ENCODE results near the gene SPRED3. TPM values are rescaled to one million over a fixed set of nuclear protein-coding genes. Genes with fewer than 3 reads are reported as not detected.
A peak's percentile ranks its signal among the peaks of the same experiment; 100 is the strongest.
"Not testable (repeated sequence)": the region's sequence is repeated elsewhere in the genome, so short reads cannot be mapped to it uniquely, and the experiment has no call there.

Gene SPRED3
- total RNA-seq, 1 donor from 2014 or later, result 8.7 TPM

- TF ChIP-seq, protein P1, sequence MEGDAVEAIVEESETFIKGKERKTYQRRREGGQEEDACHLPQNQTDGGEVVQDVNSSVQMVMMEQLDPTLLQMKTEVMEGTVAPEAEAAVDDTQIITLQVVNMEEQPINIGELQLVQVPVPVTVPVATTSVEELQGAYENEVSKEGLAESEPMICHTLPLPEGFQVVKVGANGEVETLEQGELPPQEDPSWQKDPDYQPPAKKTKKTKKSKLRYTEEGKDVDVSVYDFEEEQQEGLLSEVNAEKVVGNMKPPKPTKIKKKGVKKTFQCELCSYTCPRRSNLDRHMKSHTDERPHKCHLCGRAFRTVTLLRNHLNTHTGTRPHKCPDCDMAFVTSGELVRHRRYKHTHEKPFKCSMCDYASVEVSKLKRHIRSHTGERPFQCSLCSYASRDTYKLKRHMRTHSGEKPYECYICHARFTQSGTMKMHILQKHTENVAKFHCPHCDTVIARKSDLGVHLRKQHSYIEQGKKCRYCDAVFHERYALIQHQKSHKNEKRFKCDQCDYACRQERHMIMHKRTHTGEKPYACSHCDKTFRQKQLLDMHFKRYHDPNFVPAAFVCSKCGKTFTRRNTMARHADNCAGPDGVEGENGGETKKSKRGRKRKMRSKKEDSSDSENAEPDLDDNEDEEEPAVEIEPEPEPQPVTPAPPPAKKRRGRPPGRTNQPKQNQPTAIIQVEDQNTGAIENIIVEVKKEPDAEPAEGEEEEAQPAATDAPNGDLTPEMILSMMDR (IDR thresholded peaks at IDR 0.05; ENCODE audit: partially characterized antibody, unreplicated experiment), result no peak
- DNase-seq, result peak; percentile 91
- Mint-ChIP-seq H3K4me3 (ENCODE audit: unreplicated experiment) (peak overlapping the region; percentile 90), H3K27ac (ENCODE audit: unreplicated experiment) (peak overlapping the region; percentile 84), H3K9me3 (ENCODE audit: unreplicated experiment) (peaks cover 12% of the 10 kb centered on the region), H3K27me3 (ENCODE audit: unreplicated experiment) (peaks cover 9% of the 10 kb centered on the region), H3K4me1 (ENCODE audit: low read depth, unreplicated experiment) (peaks cover 4% of the 10 kb centered on the region), H3K36me3 (ENCODE audit: unreplicated experiment) (no peaks in the 10 kb centered on the region)
Observed at GRCh38 chr19:38362076-38362945, 26.2 kb upstream of the SPRED3 start.

DNA sequence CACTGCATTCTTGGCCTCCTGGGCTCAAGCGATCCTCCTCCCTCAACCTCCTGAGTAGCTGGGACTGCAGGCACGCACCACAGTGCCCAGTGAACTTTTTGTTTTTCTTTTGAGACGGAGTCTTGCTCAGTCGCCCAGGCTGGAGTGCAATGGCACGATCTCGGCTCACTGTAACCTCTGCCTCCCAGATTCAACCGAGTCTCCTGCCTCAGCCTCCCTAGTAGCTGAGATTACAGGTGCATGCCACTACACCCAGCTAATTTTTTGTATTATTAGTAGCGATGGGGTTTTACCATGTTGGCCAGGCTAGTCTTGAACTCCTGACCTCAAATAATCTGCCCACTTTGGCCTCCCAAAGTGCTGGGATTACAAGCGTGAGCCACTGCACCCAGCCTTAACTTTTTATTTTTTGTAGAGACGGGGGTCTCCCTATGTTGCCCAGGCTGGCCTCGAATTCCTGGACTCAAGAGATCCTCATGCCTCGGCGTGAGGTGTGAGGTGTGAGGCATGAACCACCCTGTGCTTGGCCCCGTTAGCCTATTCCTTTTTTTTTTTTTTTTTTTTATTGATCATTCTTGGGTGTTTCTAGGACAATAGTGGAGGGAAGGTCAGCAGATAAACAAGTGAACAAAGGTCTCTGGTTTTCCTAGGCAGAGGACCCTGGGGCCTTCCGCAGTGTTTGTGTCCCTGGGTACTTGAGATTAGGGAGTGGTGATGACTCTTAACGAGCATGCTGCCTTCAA lies 25.4 kb upstream of the SPRED3 start:
- Mint-ChIP-seq H3K9me3 (ENCODE audit: unreplicated experiment) (peaks cover 12% of the 10 kb centered on the region), H3K4me3 (ENCODE audit: unreplicated experiment) (peak overlapping the region; percentile 79), H3K27ac (ENCODE audit: unreplicated experiment) (peak overlapping the region; percentile 82)
- not testable (repeated sequence) for H3K36me3 Mint-ChIP-seq (ENCODE audit: unreplicated experiment); DNase-seq; H3K27me3 Mint-ChIP-seq (ENCODE audit: unreplicated experiment); H3K4me1 Mint-ChIP-seq (ENCODE audit: low read depth, unreplicated experiment)

GRCh38 chr19:38367041-38367440 lies 21.5 kb upstream of the SPRED3 start:
- no peak overlapping the region for H3K27ac Mint-ChIP-seq (ENCODE audit: unreplicated experiment)
- H3K4me1 Mint-ChIP-seq (ENCODE audit: low read depth, unreplicated experiment), result peaks cover 5% of the 10 kb centered on the region
- no peak overlapping the region for H3K4me3 Mint-ChIP-seq (ENCODE audit: unreplicated experiment)
- H3K27me3 Mint-ChIP-seq (ENCODE audit: unreplicated experiment), result peaks cover 7% of the 10 kb centered on the region
- H3K9me3 Mint-ChIP-seq (ENCODE audit: unreplicated experiment), result peaks cover 12% of the 10 kb centered on the region
- H3K36me3 Mint-ChIP-seq (ENCODE audit: unreplicated experiment), result peaks cover 5% of the 10 kb centered on the region
- DNase-seq, result no peak
- TF ChIP-seq, protein P1 (IDR thresholded peaks at IDR 0.05; ENCODE audit: partially characterized antibody, unreplicated experiment), result no peak

- peaks cover 13% of the 10 kb centered on the region for H3K9me3 Mint-ChIP-seq (ENCODE audit: unreplicated experiment)
- H3K4me3 Mint-ChIP-seq (ENCODE audit: unreplicated experiment), result no peak overlapping the region
- no peak overlapping the region for H3K27ac Mint-ChIP-seq (ENCODE audit: unreplicated experiment)
- peaks cover 5% of the 10 kb centered on the region for H3K4me1 Mint-ChIP-seq (ENCODE audit: low read depth, unreplicated experiment)
- peaks cover 5% of the 10 kb centered on the region for H3K36me3 Mint-ChIP-seq (ENCODE audit: unreplicated experiment)
- no peak for DNase-seq
- peaks cover 9% of the 10 kb centered on the region for H3K27me3 Mint-ChIP-seq (ENCODE audit: unreplicated experiment)
- TF ChIP-seq, protein P1 (IDR thresholded peaks at IDR 0.05; ENCODE audit: partially characterized antibody, unreplicated experiment), result no peak
Observed at GRCh38 chr19:38369584-38369983, 18.9 kb upstream of the SPRED3 start.

- H3K4me3 Mint-ChIP-seq (ENCODE audit: unreplicated experiment), result no peak overlapping the region
- H3K36me3 Mint-ChIP-seq (ENCODE audit: unreplicated experiment), result peaks cover 5% of the 10 kb centered on the region
- peaks cover 18% of the 10 kb centered on the region for H3K9me3 Mint-ChIP-seq (ENCODE audit: unreplicated experiment)
- peaks cover 7% of the 10 kb centered on the region for H3K4me1 Mint-ChIP-seq (ENCODE audit: low read depth, unreplicated experiment)
- H3K27ac Mint-ChIP-seq (ENCODE audit: unreplicated experiment), result peak overlapping the region; percentile 74
- peaks cover 10% of the 10 kb centered on the region for H3K27me3 Mint-ChIP-seq (ENCODE audit: unreplicated experiment)
- no peak for DNase-seq
- TF ChIP-seq, protein P1 (IDR thresholded peaks at IDR 0.05; ENCODE audit: partially characterized antibody, unreplicated experiment), result no peak
Observed at GRCh38 chr19:38370299-38370698, 18.2 kb upstream of the SPRED3 start.

All from glutamatergic neuron (in vitro differentiated cells).